A549 (cell line): ENCODE results near the gene KCNH4. TPM values are rescaled to one million over a fixed set of nuclear protein-coding genes. Genes with fewer than 3 reads are reported as not detected.
"Not testable (repeated sequence)": the region's sequence is repeated elsewhere in the genome, so short reads cannot be mapped to it uniquely, and the experiment has no call there.

Source experiments
- ATAC-seq, 2 experiments: fragments of 200-7000 bp in 1 of 2; fragments of >200 bp in 1 of 2; cut with Nextera tagmentation in 1 of 2; cut with Tn5 transposase in 1 of 2; 3 replicates each; pipeline versions ENCODE4 v1.8.0 to v1.9.1; 2018 to 2020; ENCODE audit warnings: mild to moderate bottlenecking in 1 of 2, moderate library complexity in 1 of 2
- CTCF ChIA-PET: fragments of 300-600 bp; sonication (Branson Sonifier 250); formaldehyde crosslinking; extraction: SDS; loops from one replicate; lab custom pipeline; 2021; ENCODE audit warnings: antibody characterized with exemption, inconsistent platforms; lab: Yijun Ruan, JAX
- POLR2A ChIA-PET: fragments of 350-600 bp; formaldehyde crosslinking; extraction: SDS; loops from one replicate; lab custom pipeline; 2021; ENCODE audit warnings: antibody characterized with exemption, inconsistent platforms; lab: Yijun Ruan, JAX
- DNase-seq, 2 experiments: peaks; one replicate each; pipeline versions ENCODE4 v3.0.0 to v3.0.0-alpha.2; 2011 to 2016; ENCODE audit warnings: low read depth in 1 of 2, low spot score in 1 of 2
- FAIRE-seq: peaks from 2 replicates; lab custom pipeline; 2011; peaks lifted over from hg19 to GRCh38; lab: Jason Lieb, UNC
- H3K27ac ChIP-seq, 2 experiments: fragments of >200 bp; sonication (Bioruptor Twin); formaldehyde crosslinking; 3 replicates each; pipeline ENCODE4 v1.5.1; 2016 to 2017
- H3K4me1 ChIP-seq: fragments of >200 bp; sonication (Bioruptor Twin); formaldehyde crosslinking; 3 replicates; pipeline ENCODE4 v1.6.1; 2016
- H3K4me2 ChIP-seq: fragments of >200 bp; sonication (Bioruptor Twin); formaldehyde crosslinking; 3 replicates; pipeline ENCODE4 v1.6.1; 2016
- H3K4me3 ChIP-seq: fragments of >200 bp; sonication (Bioruptor Twin); formaldehyde crosslinking; 3 replicates; pipeline ENCODE4 v1.5.1; 2016
- H3K9me3 ChIP-seq: fragments of >200 bp; sonication (Bioruptor Twin); formaldehyde crosslinking; 3 replicates; pipeline ENCODE4 v1.6.1; 2016
- BHLHE40 ChIP-seq: IDR thresholded peaks from 2 replicates; pipeline ENCODE4 v1.6.1; 2012; ENCODE audit warnings: low read depth, low read length, inconsistent platforms
- CEBPB ChIP-seq, 2 experiments: fragments of >200 bp in 1 of 2; sonication (Bioruptor Twin) in 1 of 2; formaldehyde crosslinking in 1 of 2; IDR thresholded peaks; 2 replicates each; pipeline ENCODE4 v1.6.1; 2012 to 2016
- EHMT2 ChIP-seq: fragments of 200-600 bp; sonication (generic); IDR thresholded peaks from 2 replicates; pipeline ENCODE4 v1.6.1; 2016; ENCODE audit warnings: antibody characterized with exemption, low read depth, mild to moderate bottlenecking, moderate library complexity
- ESRRA ChIP-seq: fragments of 150-350 bp; IDR thresholded peaks from 2 replicates; pipeline ENCODE4 v1.6.1; 2014; ENCODE audit warnings: mild to moderate bottlenecking, low read length, borderline replicate concordance
- FOSL2 ChIP-seq, 2 experiments: fragments of 450-650 bp in 1 of 2; fragments of >200 bp in 1 of 2; sonication (Bioruptor Twin) in 1 of 2; formaldehyde crosslinking; IDR thresholded peaks; 2 replicates each; pipeline versions ENCODE4 v1.5.0 to v1.6.1; 2016 to 2020; ENCODE audit warnings: mild to moderate bottlenecking in 1 of 2, moderate library complexity in 1 of 2
- HDAC2 ChIP-seq: fragments of 200-600 bp; sonication (generic); IDR thresholded peaks from 2 replicates; pipeline ENCODE4 v1.6.1; 2016
- HEYL ChIP-seq: fragments of 250-450 bp; sonication (Bioruptor Pico); IDR thresholded peaks from 2 replicates; pipeline ENCODE4 v1.8.0; 2021; ENCODE audit warnings: mild to moderate bottlenecking, moderate library complexity
- KDM1A ChIP-seq: fragments of 200-600 bp; sonication (generic); IDR thresholded peaks from 2 replicates; pipeline ENCODE4 v1.6.1; 2016; ENCODE audit warnings: low read depth, mild to moderate bottlenecking
- MAFK ChIP-seq: fragments of 450-650 bp; IDR thresholded peaks from 2 replicates; pipeline ENCODE4 v1.6.1; 2014; ENCODE audit not compliant: partially characterized antibody
- RAD21 ChIP-seq, 2 experiments: fragments of >200 bp in 1 of 2; sonication (Bioruptor Twin) in 1 of 2; formaldehyde crosslinking in 1 of 2; IDR thresholded peaks in 1 of 2; conservative IDR thresholded peaks in 1 of 2; 2 replicates in 1 of 2; 3 replicates in 1 of 2; pipeline ENCODE4 v1.6.1; 2012 to 2018; ENCODE audit warnings: inconsistent platforms in 1 of 2
- RNF2 ChIP-seq: fragments of 200-600 bp; sonication (generic); IDR thresholded peaks from 2 replicates; pipeline ENCODE4 v1.6.1; 2016; ENCODE audit warnings: low read depth, mild to moderate bottlenecking, antibody characterized with exemption, moderate library complexity, borderline replicate concordance
- SMC3 ChIP-seq: fragments of >200 bp; sonication (Bioruptor Twin); formaldehyde crosslinking; IDR thresholded peaks from 3 replicates; pipeline ENCODE4 v1.6.1; 2018; ENCODE audit warnings: inconsistent platforms
- WGBS: methylation state at CpG from one replicate; pipeline ENCODE4 v1.1.6; 2017; ENCODE audit errors: missing lambda C conversion rate; 5-methylcytosine and 5-hydroxymethylcytosine counted together
- polyA plus RNA-seq, 4 experiments: library from polyadenylated mRNA; depleted of rRNA in 3 of 4; stranded (reverse); fragments of >200 nt; fragmentation: RNase III in 1 of 4; extraction: RNeasy Plus Mini Kit Qiagen cat#74134 plus additional on column Dnase treatment in 1 of 4; gene quantifications; 2 replicates in 3 of 4; 3 replicates in 1 of 4; pipeline ENCODE4 v1.2.3, GENCODE V29; 2011 to 2017
- TF ChIP-seq, protein P1 (sequence below): IDR thresholded peaks from 2 replicates; pipeline ENCODE4 v1.6.1; 2012

KCNH4 gene
- polyA plus RNA-seq, 2 of the 4 experiments (the other 2 are of a cell fraction): 0.25 to 0.37 TPM

DNA sequence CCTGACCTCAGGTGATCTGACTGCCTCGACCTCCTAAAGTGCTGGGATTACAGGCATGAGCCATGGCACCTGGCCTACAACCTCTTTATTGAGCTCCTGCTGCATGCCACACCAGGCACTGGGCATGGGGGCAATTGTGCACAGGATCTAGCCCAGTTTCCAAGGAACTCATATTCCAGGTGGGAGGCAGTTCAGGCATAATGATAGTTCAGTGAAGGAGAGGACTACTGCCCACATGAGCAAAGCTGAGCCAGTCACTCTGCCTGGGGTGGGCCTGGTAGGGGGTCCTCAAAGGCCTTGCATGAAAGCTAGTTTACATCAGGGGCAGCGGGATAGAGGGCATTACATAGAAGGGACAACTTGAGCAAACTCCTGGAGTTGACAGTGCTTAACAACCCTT is 6.9 kb upstream of the KCNH4 start:
- DNase-seq (no peak), ATAC-seq (no peak), FAIRE-seq (no peak)
- Histone ChIP-seq H3K27ac (no peak overlapping the region), H3K4me1 (peaks cover 22% of the 10 kb centered on the region), H3K4me3 (no peak overlapping the region), H3K4me2 (no peak overlapping the region), H3K9me3 (no peaks in the 10 kb centered on the region)
- WGBS: 50% methylated on average over 2 of the region's 2 CpGs
- CTCF ChIA-PET: interaction anchor here (0.6 to 1.7 kb wide), 12 partner anchors 11 to 391 kb away, joined by 3 to 6 read pairs (median 3); no protein-coding TSS in a partner anchor
- POLR2A ChIA-PET: interaction anchor here (0.9 kb wide), 1 partner anchor 51 kb away, joined by 5 read pairs; no protein-coding TSS in a partner anchor
- TF ChIP-seq ESRRA (no peak), HEYL (no peak)

DNA sequence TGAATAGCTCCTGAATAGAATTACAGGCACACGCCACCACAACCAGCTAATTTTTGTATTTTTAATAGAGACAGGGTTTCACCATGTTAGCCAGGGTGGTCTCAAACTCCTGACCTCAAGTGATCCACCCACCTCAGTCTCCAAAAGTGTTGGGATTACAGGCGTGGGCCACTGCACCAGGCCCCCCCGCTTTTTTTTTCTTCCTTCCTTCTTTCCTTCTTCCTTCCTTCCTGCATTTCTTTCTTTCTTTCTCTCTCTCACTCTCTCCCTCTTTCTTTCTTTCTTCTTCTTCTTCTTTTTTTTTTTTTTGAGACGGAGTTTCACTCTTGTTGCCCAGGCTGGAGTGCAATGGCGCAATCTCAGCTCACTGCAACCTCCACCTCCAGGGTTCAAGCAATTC is 5.2 kb upstream of the KCNH4 start:
- WGBS: 91% methylated on average over 5 of the region's 5 CpGs

DNA sequence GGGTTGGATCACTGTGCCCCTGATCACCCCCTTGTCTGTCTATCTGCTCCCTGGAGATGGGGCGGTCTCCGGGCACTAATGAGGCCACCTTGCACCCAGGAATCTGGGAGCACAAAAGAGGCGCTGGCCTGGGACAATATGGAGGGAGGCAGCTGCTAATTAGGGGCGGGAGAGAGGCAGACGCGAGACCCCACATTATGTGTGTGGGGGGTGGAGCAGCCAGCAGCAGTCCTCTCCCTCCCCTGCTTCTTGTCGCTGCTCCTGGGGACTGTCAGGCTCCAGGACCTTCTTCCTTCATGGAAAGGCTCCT is 4.6 kb upstream of the KCNH4 start:
- CTCF ChIA-PET: interaction anchor here (0.8 to 6.1 kb wide), 8 partner anchors 11 to 104 kb away, joined by 3 to 76 read pairs (median 6); partner anchors contain the start of gene GHDC
- H3K4me2 ChIP-seq: no peak overlapping the region
- FAIRE-seq (no peak), ATAC-seq (no peak), DNase-seq (no peak)
- H3K4me3 ChIP-seq: no peak overlapping the region
- peaks cover 38% of the 10 kb centered on the region for H3K4me1 ChIP-seq
- WGBS: 95% methylated on average over 7 of the region's 7 CpGs
- no peak overlapping the region for H3K27ac ChIP-seq
- POLR2A ChIA-PET: no interaction called here
- no peaks in the 10 kb centered on the region for H3K9me3 ChIP-seq
- no peak for TF ChIP-seq HDAC2
- TF ChIP-seq KDM1A: no peak
- TF ChIP-seq CEBPB (IDR thresholded peaks at IDR 0.05): no peak
- TF ChIP-seq RAD21 (conservative IDR thresholded peaks at IDR 0.05 in 1 of 2, IDR thresholded peaks at IDR 0.05 in 1 of 2): no peak
- TF ChIP-seq, protein P1, sequence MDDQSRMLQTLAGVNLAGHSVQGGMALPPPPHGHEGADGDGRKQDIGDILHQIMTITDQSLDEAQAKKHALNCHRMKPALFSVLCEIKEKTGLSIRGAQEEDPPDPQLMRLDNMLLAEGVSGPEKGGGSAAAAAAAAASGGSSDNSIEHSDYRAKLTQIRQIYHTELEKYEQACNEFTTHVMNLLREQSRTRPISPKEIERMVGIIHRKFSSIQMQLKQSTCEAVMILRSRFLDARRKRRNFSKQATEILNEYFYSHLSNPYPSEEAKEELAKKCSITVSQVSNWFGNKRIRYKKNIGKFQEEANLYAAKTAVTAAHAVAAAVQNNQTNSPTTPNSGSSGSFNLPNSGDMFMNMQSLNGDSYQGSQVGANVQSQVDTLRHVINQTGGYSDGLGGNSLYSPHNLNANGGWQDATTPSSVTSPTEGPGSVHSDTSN: no peak
- TF ChIP-seq BHLHE40: no peak
- TF ChIP-seq RNF2: no peak

More for the DNA sequence above, 5.2 kb upstream of the KCNH4 start:
- H3K4me2 ChIP-seq, DNase-seq, H3K4me3 ChIP-seq, FAIRE-seq, H3K27ac ChIP-seq, H3K9me3 ChIP-seq, ATAC-seq, POLR2A ChIA-PET: not testable (repeated sequence)
- peaks cover 32% of the 10 kb centered on the region for H3K4me1 ChIP-seq
- CTCF ChIA-PET: interaction anchor here (0.8 to 6.1 kb wide), 6 partner anchors 10 to 136 kb away, joined by 3 to 76 read pairs (median 10); partner anchors contain the start of gene GHDC

DNA sequence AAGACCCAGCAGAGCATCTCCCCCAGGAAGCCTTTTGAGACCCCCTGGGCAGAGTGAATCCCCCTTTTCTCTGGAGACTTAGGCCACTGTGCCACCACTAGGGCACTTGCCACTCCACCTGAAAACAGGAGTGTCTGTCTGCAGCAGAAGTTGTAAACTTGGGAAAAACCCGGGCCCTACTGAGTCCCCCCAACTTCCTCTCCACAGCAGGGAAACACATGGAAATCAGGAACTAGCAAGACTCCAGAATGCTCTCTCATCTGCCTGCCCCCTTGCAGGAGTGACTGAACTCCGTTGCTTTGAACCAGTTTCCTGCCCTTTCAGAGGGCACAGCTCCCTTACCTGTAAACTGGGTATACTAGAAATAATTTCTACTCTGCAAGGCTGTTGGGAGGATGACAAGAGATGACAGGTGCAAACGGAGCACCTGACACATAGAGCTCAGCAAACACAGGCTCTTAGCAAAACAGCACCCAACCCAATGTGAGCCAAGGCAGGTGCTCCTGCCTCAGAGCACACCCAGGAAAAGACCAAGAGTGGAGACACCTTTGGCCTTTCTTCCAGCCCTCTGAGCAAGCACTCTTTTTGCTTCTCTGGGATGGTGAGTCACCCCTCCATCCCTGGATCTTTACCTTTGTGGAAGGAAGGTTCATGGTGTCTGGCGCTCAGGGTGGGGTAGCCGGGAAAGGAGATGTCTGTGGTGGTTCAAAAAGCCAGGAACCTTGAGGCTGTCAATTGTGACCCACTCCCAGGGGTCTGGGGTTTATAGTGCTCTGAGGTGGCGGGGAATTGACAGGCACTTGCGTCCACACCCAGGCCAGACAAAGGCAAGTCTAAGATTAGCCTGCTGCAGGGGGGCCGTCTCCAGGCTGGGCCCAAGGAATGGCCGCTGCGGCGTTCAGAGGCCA is 4.0 kb upstream of the KCNH4 start, which contains the start of gene HCRT:
Gene HCRT (minus strand): TSS at position 740 of the 908 bp plus-strand sequence. CDS start 87 bp downstream, at position 653.
- Histone ChIP-seq H3K4me3 (peak within 1 kb of the TSS; percentile 48), H3K9me3 (no peaks in the 10 kb centered on the region), H3K27ac (peak within 1 kb of the TSS; percentile 74 to 87), H3K4me2 (peak within 1 kb of the TSS; percentile 94), H3K4me1 (peaks cover 38% of the 10 kb centered on the region)
- 85% methylated on average over 11 of the region's 11 CpGs for WGBS
- CTCF ChIA-PET: interaction anchor here (0.6 to 6.1 kb wide), 34 partner anchors 10 to 319 kb away, joined by 3 to 76 read pairs (median 4); partner anchors contain the start of genes GHDC and KLHL11
- ATAC-seq (no peak), DNase-seq (no peak), FAIRE-seq (no peak)
- TF ChIP-seq MAFK (no peak), EHMT2 (no peak), FOSL2 (IDR thresholded peaks at IDR 0.05) (no peak), FOSL2 (CRISPR knock-in tag; IDR thresholded peaks at IDR 0.05) (peak; percentile 59), SMC3 (no peak)
- POLR2A ChIA-PET: interaction anchor here (0.6 kb wide), 1 partner anchor 1924 kb away, joined by 4 read pairs; no protein-coding TSS in a partner anchor
